GM20000 (cell line): Measurements from ENCODE around the gene RRP7A.
"Not testable (repeated sequence)": the region's sequence is repeated elsewhere in the genome, so short reads cannot be mapped to it uniquely, and the experiment has no call there.

Source experiments
- DNase-seq: peaks from one replicate; pipeline ENCODE4 v3.0.0; 2012; ENCODE audit warnings: low spot score
- CTCF ChIP-seq: IDR thresholded peaks from 2 replicates; pipeline ENCODE4 v1.5.1; 2012; ENCODE audit warnings: mild to moderate bottlenecking, control low read depth; ENCODE audit errors: extremely low read depth, missing control alignments

The RRP7A gene

GRCh38 chr22:42519525-42520401 is at the start of gene RRP7A:
Gene RRP7A, minus strand, starts transcription at chr22:42519796. Its CDS starts 10 bp downstream, at chr22:42519786.
- TF ChIP-seq CTCF = no peak
- peak; percentile 91 for DNase-seq

- DNase-seq = not testable (repeated sequence)
Measured at GRCh38 chr22:42567950-42568349, 48.4 kb upstream of the RRP7A start.

GRCh38 chr22:42565956-42566355 is 46.4 kb upstream of the RRP7A start:
- TF ChIP-seq CTCF = no peak
- DNase-seq = no peak

GRCh38 chr22:42564699-42565098 is 45.1 kb upstream of the RRP7A start:
- TF ChIP-seq CTCF = no peak
- DNase-seq = no peak

- not testable (repeated sequence) for DNase-seq
Measured at GRCh38 chr22:42563943-42564342, 44.3 kb upstream of the RRP7A start.

- no peak for DNase-seq
- no peak for TF ChIP-seq CTCF
Measured at GRCh38 chr22:42562684-42563083, 43.1 kb upstream of the RRP7A start.

- TF ChIP-seq CTCF = no peak
- DNase-seq = peak; percentile 64
Measured at GRCh38 chr22:42562279-42562678, 42.7 kb upstream of the RRP7A start.

- TF ChIP-seq CTCF = no peak
- no peak for DNase-seq
Measured at GRCh38 chr22:42561856-42562255, 42.3 kb upstream of the RRP7A start.
